NB4 (cell line): ENCODE data around the gene HERC4.

Experiments used
- MAX ChIP-seq: IDR thresholded peaks from 2 replicates; pipeline ENCODE4 v1.6.1; 2011; ENCODE audit warnings: low read depth, low read length
- TF ChIP-seq, protein P1 (sequence below): IDR thresholded peaks from one replicate; pipeline ENCODE4 v1.5.1; 2012; ENCODE audit warnings: low read depth, low read length

DNA sequence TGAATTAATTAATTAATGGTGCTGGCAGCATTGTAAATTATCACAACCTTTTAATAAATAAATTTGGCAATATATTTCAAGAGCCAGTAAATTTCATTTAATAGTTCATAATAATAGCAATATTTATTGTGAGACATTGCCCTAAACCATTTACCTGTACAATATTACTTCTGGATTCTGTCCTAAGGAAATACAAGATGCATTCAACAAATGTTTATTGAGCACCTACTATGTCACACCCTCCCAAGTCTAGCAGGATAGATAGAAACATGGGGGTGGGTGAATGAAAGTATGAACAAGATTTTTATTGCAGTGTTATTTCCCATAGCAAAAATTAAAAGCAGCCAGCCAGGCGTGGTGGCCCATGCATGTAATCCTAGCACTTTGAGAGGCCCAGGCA is 4.4 kb upstream of the HERC4 start:
- TF ChIP-seq, protein P1, sequence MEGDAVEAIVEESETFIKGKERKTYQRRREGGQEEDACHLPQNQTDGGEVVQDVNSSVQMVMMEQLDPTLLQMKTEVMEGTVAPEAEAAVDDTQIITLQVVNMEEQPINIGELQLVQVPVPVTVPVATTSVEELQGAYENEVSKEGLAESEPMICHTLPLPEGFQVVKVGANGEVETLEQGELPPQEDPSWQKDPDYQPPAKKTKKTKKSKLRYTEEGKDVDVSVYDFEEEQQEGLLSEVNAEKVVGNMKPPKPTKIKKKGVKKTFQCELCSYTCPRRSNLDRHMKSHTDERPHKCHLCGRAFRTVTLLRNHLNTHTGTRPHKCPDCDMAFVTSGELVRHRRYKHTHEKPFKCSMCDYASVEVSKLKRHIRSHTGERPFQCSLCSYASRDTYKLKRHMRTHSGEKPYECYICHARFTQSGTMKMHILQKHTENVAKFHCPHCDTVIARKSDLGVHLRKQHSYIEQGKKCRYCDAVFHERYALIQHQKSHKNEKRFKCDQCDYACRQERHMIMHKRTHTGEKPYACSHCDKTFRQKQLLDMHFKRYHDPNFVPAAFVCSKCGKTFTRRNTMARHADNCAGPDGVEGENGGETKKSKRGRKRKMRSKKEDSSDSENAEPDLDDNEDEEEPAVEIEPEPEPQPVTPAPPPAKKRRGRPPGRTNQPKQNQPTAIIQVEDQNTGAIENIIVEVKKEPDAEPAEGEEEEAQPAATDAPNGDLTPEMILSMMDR, result no peak
- no peak for TF ChIP-seq MAX
